ENCODE data around the gene ST7. TPM values are rescaled to one million over a fixed set of nuclear protein-coding genes. Genes with fewer than 3 reads are reported as not detected.

Gene ST7
- total and polyA plus RNA-seq, 2 of the 8 experiments (the other 6 are each of a cell fraction or from before 2014, with no cell fraction given) = 16.3 to 18.0 TPM

DNA sequence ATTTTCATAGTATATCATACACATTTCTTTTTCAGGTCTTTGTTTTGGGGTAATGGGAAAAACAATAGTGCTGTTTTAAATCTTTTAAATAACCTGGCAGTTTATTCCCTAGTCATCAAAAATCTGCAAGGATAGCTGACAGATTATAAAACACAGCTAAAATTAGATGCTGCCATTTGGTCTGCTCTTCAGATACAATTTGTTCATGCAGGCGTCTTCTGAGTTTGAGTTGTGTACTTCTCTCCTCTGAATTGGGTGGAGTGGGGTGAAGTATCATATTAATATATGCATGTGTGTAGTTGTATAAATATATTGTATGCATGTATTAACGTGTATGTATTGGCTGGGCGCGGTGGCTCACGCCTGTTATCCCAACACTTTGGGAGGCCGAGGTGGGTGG is 42.9 kb upstream of the ST7 start:
- Histone ChIP-seq H4K5ac (ENCODE audit: insufficient read length, low read depth, low read length) (no peak overlapping the region), H3K27ac (ENCODE audit: low read depth, low read length) (no peak overlapping the region), H2BK15ac (ENCODE audit: low read length) (no peak overlapping the region), H3K36me3 (ENCODE audit: control insufficient read depth in 2 of 4, insufficient read depth in 4 of 4, low read length in 3 of 4) (peaks cover 0 to 56% (median 22%) of the 10 kb centered on the region in 4 experiments; a peak in 6 of 8 replicates), H3K9ac (replicated peaks in 1 of 4; ENCODE audit: extremely low read depth in 1 of 4, low read depth in 3 of 4, low read length in 3 of 4) (no peak overlapping the region), H2BK120ac (replicated peaks; ENCODE audit: low read depth, low read length) (no peak overlapping the region), H4K20me1 (replicated peaks in 1 of 2; ENCODE audit: control insufficient read depth in 1 of 2, insufficient read depth in 2 of 2, low read length in 2 of 2) (no peaks in the 10 kb centered on the region), H3K4ac (replicated peaks; ENCODE audit: insufficient read length, low read depth, low read length) (no peak overlapping the region), H3K9me3 (ENCODE audit: insufficient read depth in 2 of 2, low read depth in 1 of 2, low read length in 1 of 2) (no peaks in the 10 kb centered on the region), H3K23me2 (ENCODE audit: low read depth, low read length) (no peaks in the 10 kb centered on the region), H4K8ac (ENCODE audit: extremely low read depth, insufficient read depth, low read length) (no peak overlapping the region), H3K23ac (ENCODE audit: insufficient read length) (no peak overlapping the region), H3K56ac (replicated peaks; ENCODE audit: insufficient read length, low read depth, low read length) (no peak overlapping the region), H3K4me3 (ENCODE audit: extremely low read depth in 1 of 4, insufficient read depth in 2 of 4, low read depth in 3 of 4, low read length in 4 of 4) (no peak overlapping the region), H3K27me3 (replicated peaks in 1 of 4; ENCODE audit: control insufficient read depth in 3 of 4, extremely low read depth in 1 of 4, insufficient read depth in 3 of 4, low read length in 3 of 4) (no peaks in the 10 kb centered on the region), H3K4me1 (replicated peaks in 1 of 4; ENCODE audit: control insufficient read depth in 3 of 4, insufficient read depth in 4 of 4, low read length in 3 of 4) (peaks cover 0 to 2% (median 1%) of the 10 kb centered on the region in 4 experiments; a peak in 2 of 7 replicates), H3K14ac (ENCODE audit: insufficient read length) (no peak overlapping the region), H2BK20ac (ENCODE audit: low read length) (no peak overlapping the region), H2AFZ (ENCODE audit: low read length) (no peak overlapping the region), H3K79me2 (ENCODE audit: control insufficient read depth in 1 of 2, insufficient read depth in 2 of 2, low read length in 2 of 2) (peaks cover 0 to 4% of the 10 kb centered on the region in 2 experiments; a peak in 1 of 4 replicates), H2BK5ac (ENCODE audit: low read depth, low read length) (no peak overlapping the region), H3K79me1 (ENCODE audit: low read depth, low read length) (no peaks in the 10 kb centered on the region), H2AK5ac (ENCODE audit: low read depth, low read length) (no peak overlapping the region), H4K91ac (replicated peaks; ENCODE audit: insufficient read length, low read length) (no peak overlapping the region), H3K4me2 (ENCODE audit: insufficient read depth in 1 of 2, low read depth in 2 of 2, low read length in 2 of 2) (no peak overlapping the region), H3K18ac (ENCODE audit: extremely low read depth, low read length) (no peak overlapping the region), H2BK12ac (ENCODE audit: low read depth, low read length) (no peak overlapping the region)
- POLR2A ChIA-PET (ENCODE audit: partially characterized antibody) = no interaction called here
- no peak for FAIRE-seq
- CTCF ChIA-PET (ENCODE audit: partially characterized antibody) = interaction anchor here (0.6 to 0.8 kb wide), 2 partner anchors 10 to 20 kb away, joined by 3 read pairs; no protein-coding TSS in a partner anchor
- 94% methylated on average over 6 of the region's 6 CpGs; no CpG with 5 or more reads in 1 of the 2 experiments for WGBS, 2 experiments (ENCODE audit: extremely low coverage in 1 of 2, insufficient coverage in 1 of 2, insufficient read length in 1 of 2, insufficient replicate concordance in 2 of 2, low coverage in 1 of 2, low lambda C conversion rate in 2 of 2, missing lambda C conversion rate in 1 of 2)
- no peak for DNase-seq (ENCODE audit: low read depth in 1 of 2, low spot score in 2 of 2)
- TF ChIP-seq EZH2 (IDR thresholded peaks at IDR 0.05; ENCODE audit: low read depth, low read length, severe bottlenecking) (no peak), SIRT6 (IDR thresholded peaks at IDR 0.05; ENCODE audit: low read length) (no peak), TCF12 (IDR thresholded peaks at IDR 0.05; ENCODE audit: low read depth, low read length) (no peak), KDM4A (IDR thresholded peaks at IDR 0.05; ENCODE audit: low read depth, low read length, severe bottlenecking) (no peak), EGR1 (IDR thresholded peaks at IDR 0.05; ENCODE audit: borderline replicate concordance, low read depth, low read length) (no peak), ZNF274 (IDR thresholded peaks at IDR 0.05; ENCODE audit: borderline replicate concordance, extremely low read depth, low read length) (no peak), POU5F1 (IDR thresholded peaks at IDR 0.05; ENCODE audit: low read depth, low read length) (no peak), CTBP2 (IDR thresholded peaks at IDR 0.05; ENCODE audit: borderline replicate concordance, insufficient read depth, insufficient read length, low read length) (no peak), CREB1 (IDR thresholded peaks at IDR 0.05) (no peak), CEBPB (IDR thresholded peaks at IDR 0.05; ENCODE audit: low read depth, low read length) (no peak), PHF8 (conservative IDR thresholded peaks at IDR 0.05; ENCODE audit: low read depth, low read length) (no peak), SP2 (IDR thresholded peaks at IDR 0.05; ENCODE audit: low read length) (no peak), POLR2AphosphoS5 (IDR thresholded peaks at IDR 0.05; ENCODE audit: low read depth, low read length) (no peak), JUN (IDR thresholded peaks at IDR 0.05; ENCODE audit: low read depth, low read length) (no peak), SUZ12 (IDR thresholded peaks at IDR 0.05; ENCODE audit: low read length) (no peak)
- TF ChIP-seq, protein P1, sequence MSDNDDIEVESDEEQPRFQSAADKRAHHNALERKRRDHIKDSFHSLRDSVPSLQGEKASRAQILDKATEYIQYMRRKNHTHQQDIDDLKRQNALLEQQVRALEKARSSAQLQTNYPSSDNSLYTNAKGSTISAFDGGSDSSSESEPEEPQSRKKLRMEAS (IDR thresholded peaks at IDR 0.05) = no peak

All from H1 (cell line).